Transverse colon (tissue), 4 donors: ENCODE data around the gene ZDHHC5. TPM values are rescaled to one million over a fixed set of nuclear protein-coding genes. Genes with fewer than 3 reads are reported as not detected.

Experiments
- DNase-seq: peaks from one replicate; pipeline ENCODE4 v3.0.0-alpha.2; 2019
- H3K27ac ChIP-seq, 4 donors: fragments of 200-600 bp; sonication (generic); 2 replicates each; pipeline ENCODE4 v1.5.1; 2016 to 2018; ENCODE audit warnings: inconsistent platforms in 4 of 4
- H3K27me3 ChIP-seq: fragments of 200-600 bp; sonication (generic); 2 replicates; pipeline ENCODE4 v1.5.1; 2017; ENCODE audit warnings: inconsistent platforms
- H3K36me3 ChIP-seq, 4 donors: fragments of 200-600 bp; sonication (generic); 2 replicates each; pipeline ENCODE4 v1.5.1; 2017 to 2019; ENCODE audit warnings: inconsistent platforms in 4 of 4
- H3K4me1 ChIP-seq, 4 donors: fragments of 200-600 bp; sonication (generic); 2 replicates each; pipeline ENCODE4 v1.5.1; 2017 to 2020; ENCODE audit warnings: inconsistent platforms in 4 of 4
- H3K4me3 ChIP-seq, 4 donors: fragments of 200-600 bp; sonication (generic); 1 replicate in 1 of 4; 2 replicates in 3 of 4; pipeline versions ENCODE4 v1.5.1 to v1.6.1; 2017 to 2019; ENCODE audit warnings: inconsistent platforms in 4 of 4
- H3K9me3 ChIP-seq, 2 donors: fragments of 200-600 bp; sonication (generic); 2 replicates each; pipeline ENCODE4 v1.5.1; 2017 to 2019; ENCODE audit warnings: inconsistent platforms in 2 of 2
- CTCF ChIP-seq, 5 experiments: fragments of 200-600 bp in 3 of 5; fragments of 450-650 bp in 2 of 5; sonication (generic) in 3 of 5; IDR thresholded peaks; 1 replicate in 2 of 5; 2 replicates in 3 of 5; pipeline ENCODE4 v1.5.1; 2016 to 2017; ENCODE audit warnings: antibody characterized with exemption in 5 of 5, inconsistent platforms in 3 of 5, mild to moderate bottlenecking in 2 of 5, moderate library complexity in 1 of 5
- EP300 ChIP-seq: sonication (generic); formaldehyde crosslinking; IDR thresholded peaks from one replicate; pipeline ENCODE4 v1.6.1; 2017; ENCODE audit warnings: antibody characterized with exemption, low read depth
- POLR2A ChIP-seq: fragments of 450-650 bp; IDR thresholded peaks from one replicate; pipeline ENCODE4 v1.6.1; 2016; ENCODE audit warnings: antibody characterized with exemption, mild to moderate bottlenecking, moderate library complexity
- POLR2AphosphoS5 ChIP-seq, 3 donors: sonication (generic); formaldehyde crosslinking; IDR thresholded peaks; one replicate each; pipeline ENCODE4 v1.6.1; 2016; ENCODE audit warnings: antibody characterized with exemption in 3 of 3
- WGBS, 2 donors: methylation state at CpG; one replicate each; pipeline ENCODE4 v1.1.5; 2018; ENCODE audit warnings: low coverage in 1 of 2; 5-methylcytosine and 5-hydroxymethylcytosine counted together
- in situ Hi-C, 4 donors: fragments of 200-750 bp; cut with MboI; loops; one replicate each; pipeline versions ENCODE4 v1.15.0 to v1.15.1; 2017; ENCODE audit warnings: low sequenced_read_pairs in 3 of 4, low pct_ligation_motif_present in 1 of 4, low pct_unique_long_range_greater_than_20kb in 1 of 4
- intact Hi-C: fragments of 100-400 bp; cut with DNase I; formaldehyde crosslinking; loops from one replicate; pipeline ENCODE4 v1.15.1; 2023; ENCODE audit warnings: low total_unique reads
- total RNA-seq, 4 donors: library from RNA; depleted of rRNA; stranded (reverse); fragments of >200 nt; gene quantifications; one replicate each; pipeline ENCODE4 v1.1.0, GENCODE V29; 2016

The ZDHHC5 gene
- total RNA-seq, 4 donors from 2014 or later, result 38.4 to 63.2 (median 57.6) TPM

GRCh38 chr11:57637626-57638004 is 30.3 kb upstream of the ZDHHC5 start:
- Histone ChIP-seq H3K4me3 (peak overlapping the region; percentile 51 to 74 (median 58)), H3K9me3 (no peaks in the 10 kb centered on the region), H3K27me3 (peaks cover 46% of the 10 kb centered on the region), H3K4me1 (peaks cover 0 to 35% (median 21%) of the 10 kb centered on the region in 4 donors), H3K27ac (peak overlapping the region; percentile 71 to 86 (median 80)), H3K36me3 (no peaks in the 10 kb centered on the region)
- no peak for TF ChIP-seq EP300
- no peak for TF ChIP-seq POLR2A
- TF ChIP-seq CTCF (IDR thresholded peaks at IDR 0.05), result no peak
- TF ChIP-seq POLR2AphosphoS5 (IDR thresholded peaks at IDR 0.05), result no peak
- DNase-seq, result no peak
- intact Hi-C loops (no loop called here), in situ Hi-C loops (loop anchor here in 3 of 4 donors (10.0 to 25.0 kb wide), 3 partner anchors 63 to 300 kb away; partner anchors contain the start of genes P2RX3 (in 2 of the 3), RTN4RL2 (in 2 of the 3) and SSRP1 (in 2 of the 3))
- WGBS, 2 donors, result 55% methylated on average over 18 of the region's 18 CpGs; no CpG with 5 or more reads in 1 of the 2 donors

GRCh38 chr11:57638005-57638781 is 29.7 kb upstream of the ZDHHC5 start:
- Histone ChIP-seq H3K4me3 (peak overlapping the region; percentile 51 to 74 (median 58)), H3K27me3 (peaks cover 41% of the 10 kb centered on the region), H3K27ac (peak overlapping the region; percentile 71 to 86 (median 80)), H3K9me3 (no peaks in the 10 kb centered on the region), H3K36me3 (no peaks in the 10 kb centered on the region), H3K4me1 (peaks cover 0 to 35% (median 21%) of the 10 kb centered on the region in 4 donors)
- intact Hi-C loops (no loop called here), in situ Hi-C loops (loop anchor here in 3 of 4 donors (10.0 to 25.0 kb wide), 3 partner anchors 63 to 301 kb away; partner anchors contain the start of genes P2RX3 (in 2 of the 3), RTN4RL2 (in 2 of the 3) and SSRP1 (in 2 of the 3))
- 0 to 13% methylated on average over 18 to 47 of the region's 47 CpGs for WGBS, 2 donors
- DNase-seq, result peak; percentile 44
- TF ChIP-seq POLR2A (peak; percentile 12), POLR2AphosphoS5 (IDR thresholded peaks at IDR 0.05) (peak in 2 of 3 donors; percentile 9 to 56), CTCF (IDR thresholded peaks at IDR 0.05) (no peak), EP300 (no peak)

- 8% methylated on average over 19 of the region's 19 CpGs; no CpG with 5 or more reads in 1 of the 2 donors for WGBS, 2 donors
- no peaks in the 10 kb centered on the region for H3K36me3 ChIP-seq
- H3K4me3 ChIP-seq, result peak overlapping the region; percentile 51 to 74 (median 58)
- no peaks in the 10 kb centered on the region for H3K9me3 ChIP-seq
- TF ChIP-seq POLR2A (no peak), CTCF (IDR thresholded peaks at IDR 0.05) (no peak), EP300 (no peak), POLR2AphosphoS5 (IDR thresholded peaks at IDR 0.05) (no peak)
- peak overlapping the region; percentile 71 to 86 (median 80) for H3K27ac ChIP-seq
- in situ Hi-C loops, result loop anchor here in 3 of 4 donors (10.0 to 25.0 kb wide), 3 partner anchors 64 to 302 kb away; partner anchors contain the start of genes P2RX3 (in 2 of the 3), RTN4RL2 (in 2 of the 3) and SSRP1 (in 2 of the 3)
- peaks cover 0 to 35% (median 21%) of the 10 kb centered on the region in 4 donors for H3K4me1 ChIP-seq
- H3K27me3 ChIP-seq, result peaks cover 34% of the 10 kb centered on the region
- intact Hi-C loops, result no loop called here
- DNase-seq, result no peak
Measured at GRCh38 chr11:57638811-57639320, 29.0 kb upstream of the ZDHHC5 start.
